H7 (cell line): Measurements from ENCODE around the gene VANGL1. TPM values are rescaled to one million over a fixed set of nuclear protein-coding genes. Genes with fewer than 3 reads are reported as not detected.
A peak's percentile ranks its signal among the peaks of the same experiment; 100 is the strongest.

ENCODE experiments used
- DNase-seq: peaks from one replicate; pipeline ENCODE4 v3.0.0; 2012
- H3K27me3 ChIP-seq: 2 replicates; pipeline ENCODE4 v1.6.0; 2011; ENCODE audit warnings: mild to moderate bottlenecking, low read length; ENCODE audit not compliant: control insufficient read depth, insufficient read depth
- H3K36me3 ChIP-seq: replicated peaks from 2 replicates; pipeline ENCODE4 v1.5.1; 2011; ENCODE audit warnings: low read length; ENCODE audit not compliant: control insufficient read depth, insufficient read depth
- H3K4me3 ChIP-seq: 2 replicates; pipeline ENCODE4 v1.5.1; 2011; ENCODE audit warnings: low read depth, mild to moderate bottlenecking, control low read depth, low read length, moderate library complexity; ENCODE audit not compliant: insufficient read depth
- total RNA-seq: library from RNA; depleted of rRNA; stranded (reverse); fragments of >200 nt; shearing (Covaris generic); gene quantifications from 2 replicates; pipeline ENCODE4 v1.2.3, GENCODE V29; 2014

VANGL1 gene
- total RNA-seq, 1 experiment from 2014 or later = 37.1 TPM

DNA sequence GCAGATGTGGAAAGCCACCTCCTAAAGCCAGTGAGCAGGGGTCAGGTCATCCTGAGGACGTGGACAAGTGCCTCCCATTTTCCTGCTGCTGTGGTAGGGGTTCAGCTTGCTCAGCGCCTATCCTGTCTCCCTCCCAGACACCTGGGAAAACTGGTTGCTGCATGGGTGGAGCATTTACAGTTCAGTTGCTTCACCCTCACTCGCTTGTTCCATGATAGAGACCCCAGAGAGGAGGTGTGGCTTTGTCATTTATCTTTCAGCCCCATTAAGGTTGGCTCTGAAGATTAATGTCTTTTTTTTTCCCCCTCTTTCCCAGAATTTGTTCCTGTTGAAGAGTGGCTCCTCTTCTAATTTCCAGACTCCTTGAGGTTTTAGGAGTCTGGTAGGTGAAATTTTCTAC lies 9.2 kb downstream of the VANGL1 start:
- Histone ChIP-seq H3K27me3 (no peaks in the 10 kb centered on the region), H3K4me3 (no peak overlapping the region), H3K36me3 (peaks cover 1% of the 10 kb centered on the region)
- DNase-seq = no peak

GRCh38 chr1:115651391-115651790 lies 9.6 kb downstream of the VANGL1 start:
- Histone ChIP-seq H3K4me3 (no peak overlapping the region), H3K27me3 (no peaks in the 10 kb centered on the region), H3K36me3 (peaks cover 1% of the 10 kb centered on the region)
- DNase-seq = no peak

- Histone ChIP-seq H3K4me3 (no peak overlapping the region), H3K36me3 (peaks cover 1% of the 10 kb centered on the region), H3K27me3 (no peaks in the 10 kb centered on the region)
- no peak for DNase-seq
Measured at GRCh38 chr1:115652236-115652788, 10.5 kb downstream of the VANGL1 start.

DNA sequence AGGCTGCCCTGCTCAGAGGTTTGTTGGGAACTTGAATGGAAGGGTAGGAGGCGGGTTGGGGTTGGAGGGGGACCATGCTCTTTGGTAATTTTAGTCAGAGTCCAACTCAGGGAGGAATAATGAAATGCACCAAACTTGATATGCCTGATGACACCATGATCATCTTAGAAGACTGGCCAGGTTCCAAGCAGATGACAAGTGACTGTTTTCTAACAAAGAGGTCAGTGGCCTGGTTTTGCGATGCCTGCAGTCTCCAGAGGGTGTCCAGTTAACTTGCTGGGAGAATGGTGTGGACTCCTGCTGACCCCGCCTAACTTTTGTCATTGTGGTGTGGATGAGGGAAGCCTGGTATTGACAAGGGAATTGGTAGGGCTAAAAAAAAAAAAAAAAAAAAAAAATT lies 12.4 kb downstream of the VANGL1 start:
- no peak overlapping the region for H3K4me3 ChIP-seq
- no peak for DNase-seq
- H3K27me3 ChIP-seq = no peaks in the 10 kb centered on the region
- peaks cover 1% of the 10 kb centered on the region for H3K36me3 ChIP-seq

DNA sequence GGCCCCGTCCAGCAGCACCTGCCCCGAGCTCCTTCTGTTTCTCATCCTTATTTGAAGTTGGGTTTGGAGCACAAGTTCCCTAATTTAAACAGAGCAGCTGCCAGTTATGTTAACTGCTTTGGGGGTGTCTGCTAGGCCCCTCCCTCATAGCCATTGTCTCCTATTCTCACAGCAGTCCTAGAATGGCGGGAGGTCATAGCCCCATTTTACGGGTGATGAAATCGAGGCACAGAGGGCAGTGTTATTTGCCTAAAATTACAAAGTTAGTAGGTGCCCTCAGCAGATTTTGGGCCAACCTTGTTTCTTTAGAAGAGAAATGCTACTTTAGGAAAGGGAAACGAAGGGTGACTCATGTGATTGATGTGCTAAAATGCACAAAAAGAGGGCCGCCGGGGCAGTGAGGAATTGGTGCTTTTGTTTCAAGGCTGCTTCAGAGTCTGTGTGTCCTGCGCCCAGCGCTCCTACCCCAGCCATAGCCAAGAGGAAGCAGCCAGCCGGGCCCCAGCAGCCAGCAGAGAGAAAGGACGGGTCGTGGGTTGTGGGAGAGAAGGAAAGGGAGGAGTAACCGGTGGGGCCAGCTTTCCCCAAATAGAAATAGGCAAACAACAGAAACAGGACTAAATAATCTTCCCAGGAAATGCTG lies 13.0 kb downstream of the VANGL1 start:
- H3K4me3 ChIP-seq = no peak overlapping the region
- peaks cover 1% of the 10 kb centered on the region for H3K36me3 ChIP-seq
- DNase-seq = peak; percentile 55
- H3K27me3 ChIP-seq = no peaks in the 10 kb centered on the region

DNA sequence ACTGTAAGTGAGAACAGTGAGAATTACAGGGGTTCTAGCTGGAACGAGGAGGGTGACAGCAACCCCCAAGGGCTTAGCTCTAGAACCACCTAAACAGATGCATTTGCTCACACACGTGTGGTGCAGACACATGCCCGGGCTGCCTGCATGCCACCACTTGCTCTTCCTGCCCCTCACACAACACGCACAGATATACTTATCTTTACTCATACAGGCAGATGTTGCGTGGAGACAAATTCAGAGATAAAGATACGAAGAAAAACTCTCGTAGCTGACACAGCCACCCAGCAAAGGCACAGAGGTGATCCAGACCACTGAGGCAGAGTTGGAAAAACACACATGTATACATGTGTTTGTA lies 13.5 kb downstream of the VANGL1 start:
- H3K27me3 ChIP-seq = no peaks in the 10 kb centered on the region
- no peak for DNase-seq
- H3K4me3 ChIP-seq = no peak overlapping the region
- H3K36me3 ChIP-seq = peaks cover 1% of the 10 kb centered on the region

DNA sequence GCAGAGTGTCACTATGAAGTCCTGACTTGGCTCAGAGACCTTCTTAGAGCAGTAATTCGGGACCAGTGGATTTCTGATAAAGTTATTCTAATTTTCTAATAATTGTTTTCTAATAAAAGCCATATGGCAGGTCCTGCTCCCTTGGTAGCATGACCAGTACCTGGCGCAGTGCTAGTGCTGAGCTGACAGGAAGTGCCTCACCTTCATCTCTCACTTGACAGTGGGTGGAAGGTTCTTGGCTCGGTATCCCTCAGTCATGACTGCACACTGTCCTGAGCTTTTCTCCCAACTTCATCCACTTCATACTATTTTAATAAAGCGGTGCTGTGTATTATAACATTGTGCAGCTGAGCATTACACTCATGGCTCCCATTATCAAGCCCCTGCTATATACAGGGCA lies 14.1 kb downstream of the VANGL1 start:
- H3K36me3 ChIP-seq = peaks cover 1% of the 10 kb centered on the region
- DNase-seq = no peak
- H3K27me3 ChIP-seq = no peaks in the 10 kb centered on the region
- no peak overlapping the region for H3K4me3 ChIP-seq

- Histone ChIP-seq H3K27me3 (no peaks in the 10 kb centered on the region), H3K4me3 (no peak overlapping the region), H3K36me3 (peaks cover 1% of the 10 kb centered on the region)
- DNase-seq = no peak
Measured at GRCh38 chr1:115656461-115657077, 14.8 kb downstream of the VANGL1 start.

DNA sequence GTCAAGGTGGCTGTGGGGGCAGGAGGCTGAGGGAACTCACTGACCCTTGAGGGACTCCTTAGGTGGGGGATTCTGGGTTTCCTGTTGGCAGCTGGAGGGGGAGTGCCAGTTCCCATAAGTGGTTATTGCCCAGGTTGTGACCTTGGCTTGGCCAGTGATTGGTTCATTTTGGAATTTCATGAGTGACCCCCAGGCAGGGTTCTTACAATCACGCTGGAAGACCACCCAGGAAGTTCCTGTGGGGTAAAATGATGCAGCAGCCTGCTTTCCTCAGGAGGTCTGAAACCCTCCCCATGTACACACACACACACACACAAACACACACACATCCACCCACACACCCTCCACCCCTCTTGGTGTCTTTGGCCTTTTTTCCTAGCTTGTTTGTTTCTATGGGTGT lies 16.9 kb downstream of the VANGL1 start:
- peaks cover 4% of the 10 kb centered on the region for H3K36me3 ChIP-seq
- no peaks in the 10 kb centered on the region for H3K27me3 ChIP-seq
- DNase-seq = no peak
- no peak overlapping the region for H3K4me3 ChIP-seq

- DNase-seq = no peak
- H3K36me3 ChIP-seq = peaks cover 6% of the 10 kb centered on the region
- no peak overlapping the region for H3K4me3 ChIP-seq
- no peaks in the 10 kb centered on the region for H3K27me3 ChIP-seq
Measured at GRCh38 chr1:115660151-115660550, 18.4 kb downstream of the VANGL1 start.

- no peaks in the 10 kb centered on the region for H3K27me3 ChIP-seq
- H3K36me3 ChIP-seq = peaks cover 7% of the 10 kb centered on the region
- no peak overlapping the region for H3K4me3 ChIP-seq
- no peak for DNase-seq
Measured at GRCh38 chr1:115661157-115661556, 19.4 kb downstream of the VANGL1 start.

DNA sequence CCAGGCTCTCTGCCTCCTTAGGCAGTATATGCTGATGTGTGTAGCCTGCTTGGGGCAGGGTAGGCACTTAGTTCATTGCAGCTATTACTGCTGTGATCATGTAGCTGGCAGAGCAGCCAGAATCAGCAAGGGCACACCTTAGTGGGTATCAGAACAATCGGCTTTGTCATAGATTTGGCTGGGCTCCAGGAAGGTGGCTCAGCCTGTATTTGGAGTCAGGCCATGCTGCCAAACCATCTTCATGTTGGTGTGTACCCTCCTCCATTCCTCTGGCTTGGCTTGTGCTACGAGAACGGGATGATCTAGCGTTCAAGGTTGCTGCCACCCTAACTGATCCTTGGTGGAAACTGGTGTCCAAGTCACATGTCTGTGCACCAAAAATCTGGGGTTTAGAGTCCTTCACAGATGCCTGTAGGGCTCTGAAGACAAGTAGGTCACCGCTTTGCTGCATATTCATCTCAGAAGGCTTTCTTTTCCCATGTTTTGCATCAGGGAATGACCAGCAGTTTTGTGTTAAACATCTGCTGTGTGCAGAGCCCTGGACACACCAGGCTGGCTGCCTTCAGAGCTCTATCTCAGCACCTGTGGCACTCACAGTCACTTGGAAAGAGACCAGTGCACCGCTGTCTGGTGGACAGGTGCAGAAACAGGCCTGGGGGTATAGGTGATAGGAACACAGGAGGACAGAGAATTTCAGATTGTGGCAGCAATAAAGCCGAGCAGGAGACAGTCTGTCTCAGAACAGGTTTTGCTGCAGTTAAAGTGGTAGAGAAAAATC lies 23.7 kb downstream of the VANGL1 start:
- Histone ChIP-seq H3K4me3 (no peak overlapping the region), H3K36me3 (peaks cover 7% of the 10 kb centered on the region), H3K27me3 (no peaks in the 10 kb centered on the region)
- DNase-seq = no peak

- peaks cover 7% of the 10 kb centered on the region for H3K36me3 ChIP-seq
- no peak overlapping the region for H3K4me3 ChIP-seq
- no peak for DNase-seq
- no peaks in the 10 kb centered on the region for H3K27me3 ChIP-seq
Measured at GRCh38 chr1:115666206-115666605, 24.4 kb downstream of the VANGL1 start.

DNA sequence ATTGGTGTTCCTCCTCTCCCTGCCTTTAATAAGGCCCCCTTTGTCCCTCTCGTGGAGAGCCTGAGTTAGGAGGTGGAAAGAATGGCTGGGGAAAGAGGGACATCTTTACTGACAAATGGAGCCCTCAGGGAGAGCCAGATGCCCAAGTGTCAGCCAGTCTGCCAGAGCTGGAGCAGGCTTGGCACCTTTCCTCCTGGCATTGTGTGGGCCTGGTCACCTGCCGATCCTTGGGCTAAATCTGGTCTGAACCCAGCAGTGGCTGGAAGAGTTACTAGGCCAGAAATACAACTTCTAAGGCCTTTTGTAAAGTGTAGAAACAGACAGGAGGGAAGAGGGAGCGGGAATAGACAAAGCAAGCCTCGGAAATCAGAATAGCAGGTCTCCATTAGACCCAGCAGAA lies 24.9 kb downstream of the VANGL1 start:
- Histone ChIP-seq H3K4me3 (no peak overlapping the region), H3K36me3 (peaks cover 7% of the 10 kb centered on the region)
- no peak for DNase-seq

GRCh38 chr1:115668579-115668978 lies 26.8 kb downstream of the VANGL1 start:
- Histone ChIP-seq H3K4me3 (no peak overlapping the region), H3K27me3 (no peaks in the 10 kb centered on the region), H3K36me3 (peaks cover 4% of the 10 kb centered on the region)
- no peak for DNase-seq

More for the DNA sequence above, 24.9 kb downstream of the VANGL1 start:
- no peaks in the 10 kb centered on the region for H3K27me3 ChIP-seq
